Transverse colon (tissue), 4 donors: ENCODE results near the gene CHSY1.

Experiments
- CTCF ChIP-seq, 5 experiments: fragments of 200-600 bp in 3 of 5; fragments of 450-650 bp in 2 of 5; sonication (generic) in 3 of 5; IDR thresholded peaks; 1 replicate in 2 of 5; 2 replicates in 3 of 5; pipeline ENCODE4 v1.5.1; 2016 to 2017; ENCODE audit warnings: antibody characterized with exemption in 5 of 5, inconsistent platforms in 3 of 5, mild to moderate bottlenecking in 2 of 5, moderate library complexity in 1 of 5
- POLR2A ChIP-seq: fragments of 450-650 bp; IDR thresholded peaks from one replicate; pipeline ENCODE4 v1.6.1; 2016; ENCODE audit warnings: antibody characterized with exemption, mild to moderate bottlenecking, moderate library complexity
- POLR2AphosphoS5 ChIP-seq, 3 donors: sonication (generic); formaldehyde crosslinking; IDR thresholded peaks; one replicate each; pipeline ENCODE4 v1.6.1; 2016; ENCODE audit warnings: antibody characterized with exemption in 3 of 3

- TF ChIP-seq CTCF (IDR thresholded peaks at IDR 0.05), result no peak
- TF ChIP-seq POLR2A, result no peak
- no peak for TF ChIP-seq POLR2AphosphoS5 (IDR thresholded peaks at IDR 0.05)
Measured at GRCh38 chr15:101148166-101148880, 103.5 kb downstream of the CHSY1 start.
